K562 (cell line): ENCODE results near the gene ZNF648. TPM values are rescaled to one million over a fixed set of nuclear protein-coding genes. Genes with fewer than 3 reads are reported as not detected.

Source experiments
- ATAC-seq: fragments of 200-7000 bp; cut with Tn5 transposase; 3 replicates; pipeline ENCODE4 v1.9.1; 2020; ENCODE audit warnings: moderate library complexity
- BruUV-seq: library from RNA; stranded (reverse); fragments of 400-500 nt; replicated peaks from 2 replicates; lab custom pipeline; 2021; lab: Mats Ljungman, UMichigan
- CTCF ChIA-PET: fragments of 300-600 bp; formaldehyde crosslinking; extraction: SDS; loops from one replicate; lab custom pipeline; 2021; ENCODE audit warnings: low intra/inter-chr PET ratio; lab: Yijun Ruan, JAX
- POLR2A ChIA-PET: fragments of 300-600, 350-650 bp; sonication (Branson Sonifier 250); formaldehyde crosslinking; extraction: SDS; loops from one replicate; lab custom pipeline; 2021; ENCODE audit warnings: antibody characterized with exemption, inconsistent platforms; lab: Yijun Ruan, JAX
- DNase-seq, 4 experiments: peaks; one replicate each; pipeline versions ENCODE4 v3.0.0 to v3.0.0-alpha.2; 2011 to 2018; ENCODE audit warnings: low spot score in 3 of 4, mixed read lengths in 3 of 4; ENCODE audit errors: extremely low read depth in 1 of 4
- FAIRE-seq: peaks from 2 replicates; lab custom pipeline; 2011; peaks lifted over from hg19 to GRCh38; lab: Jason Lieb, UNC
- H2AFZ ChIP-seq: 2 replicates; pipeline ENCODE4 v1.6.0; 2011; ENCODE audit warnings: low read depth, low read length, control low read depth, inconsistent platforms
- H3K27ac ChIP-seq: fragments of 200-600 bp; 3 replicates; pipeline ENCODE4 v1.8.0; 2011; ENCODE audit warnings: low read depth, mild to moderate bottlenecking, control low read depth, inconsistent platforms, low read length, moderate library complexity, mixed read lengths; ENCODE audit errors: extremely low read depth
- H3K27me3 ChIP-seq, 2 experiments: fragments of 300-600 bp in 1 of 2; 2 replicates in 1 of 2; 3 replicates in 1 of 2; pipeline versions ENCODE4 v1.6.0 to v1.8.0; 2011; ENCODE audit warnings: inconsistent platforms in 2 of 2, low read length in 2 of 2, mild to moderate bottlenecking in 1 of 2, mixed read lengths in 1 of 2, moderate library complexity in 1 of 2; ENCODE audit not compliant: control insufficient read depth in 2 of 2, insufficient read depth in 2 of 2
- H3K36me3 ChIP-seq: fragments of 300-600 bp; 3 replicates; pipeline ENCODE4 v1.8.0; 2011; ENCODE audit warnings: mild to moderate bottlenecking, low read length, inconsistent platforms; ENCODE audit not compliant: control insufficient read depth, insufficient read depth
- H3K4me1 ChIP-seq, 2 experiments: fragments of 200-600 bp in 1 of 2; replicated peaks in 1 of 2; 2 replicates in 1 of 2; 3 replicates in 1 of 2; pipeline versions ENCODE4 v1.5.1 to v1.8.0; 2011; ENCODE audit warnings: inconsistent platforms in 2 of 2, low read length in 2 of 2, mild to moderate bottlenecking in 1 of 2, mixed read lengths in 1 of 2, moderate library complexity in 1 of 2; ENCODE audit not compliant: control insufficient read depth in 2 of 2, insufficient read depth in 2 of 2
- H3K4me2 ChIP-seq: 2 replicates; pipeline ENCODE4 v1.6.1; 2011; ENCODE audit warnings: low read length, control low read depth, inconsistent platforms, mixed read lengths; ENCODE audit not compliant: insufficient read depth
- H3K4me3 ChIP-seq: fragments of 200-600 bp; sonication (generic), shearing (Covaris generic); 2 replicates; pipeline ENCODE4 v1.5.1; 2016; ENCODE audit warnings: control low read depth, inconsistent platforms
- H3K79me2 ChIP-seq: fragments of 200-600 bp; 3 replicates; pipeline ENCODE4 v1.8.0; 2011; ENCODE audit warnings: low read length, inconsistent platforms; ENCODE audit not compliant: control insufficient read depth, insufficient read depth
- H3K9ac ChIP-seq, 2 experiments: 2 replicates each; pipeline versions ENCODE4 v1.6.0 to v1.6.1; 2011; ENCODE audit warnings: low read depth in 2 of 2, low read length in 2 of 2, control low read depth in 1 of 2, inconsistent platforms in 1 of 2, mild to moderate bottlenecking in 1 of 2, mixed read lengths in 1 of 2; ENCODE audit not compliant: insufficient read depth in 1 of 2
- H3K9me1 ChIP-seq: one replicate; pipeline ENCODE4 v1.6.0; 2011; ENCODE audit warnings: inconsistent platforms, mild to moderate bottlenecking, low read length, moderate library complexity; ENCODE audit not compliant: control insufficient read depth, insufficient read depth
- H3K9me3 ChIP-seq: replicated peaks from 2 replicates; pipeline ENCODE4 v1.5.1; 2011; ENCODE audit warnings: low read depth, low read length, inconsistent platforms; ENCODE audit not compliant: control insufficient read depth, insufficient read depth
- H4K20me1 ChIP-seq: replicated peaks from 2 replicates; pipeline ENCODE4 v1.6.1; 2011; ENCODE audit warnings: low read length, inconsistent platforms, mixed read lengths; ENCODE audit not compliant: control insufficient read depth, insufficient read depth
- ARHGAP35 ChIP-seq: fragments of 450-650 bp; IDR thresholded peaks from 2 replicates; pipeline ENCODE4 v1.6.1; 2018; ENCODE audit not compliant: partially characterized antibody
- ETV1 ChIP-seq: fragments of 450-650 bp; conservative IDR thresholded peaks from 2 replicates; pipeline ENCODE4 v1.6.1; 2016; ENCODE audit warnings: missing genetic modification characterization, control low read depth, low read depth, missing compliant biosample characterization
- FIP1L1 ChIP-seq: fragments of 200-400 bp; formaldehyde crosslinking; IDR thresholded peaks from 2 replicates; pipeline ENCODE4 v1.6.1; 2018; ENCODE audit warnings: mild to moderate bottlenecking, low read depth, low read length; ENCODE audit not compliant: poor library complexity, severe bottlenecking
- LEF1 ChIP-seq: fragments of 450-650 bp; IDR thresholded peaks from 2 replicates; pipeline ENCODE4 v1.6.1; 2016; ENCODE audit warnings: mild to moderate bottlenecking
- PCBP1 ChIP-seq: fragments of 200-400 bp; formaldehyde crosslinking; IDR thresholded peaks from 2 replicates; pipeline ENCODE4 v1.6.1; 2018; ENCODE audit warnings: mild to moderate bottlenecking, low read depth, low read length; ENCODE audit not compliant: poor library complexity, severe bottlenecking
- SAFB2 ChIP-seq: fragments of 200-400 bp; formaldehyde crosslinking; IDR thresholded peaks from 2 replicates; pipeline ENCODE4 v1.6.1; 2018; ENCODE audit warnings: borderline replicate concordance, low read length, low read depth, moderate library complexity; ENCODE audit not compliant: severe bottlenecking
- STAT5A ChIP-seq: IDR thresholded peaks from 2 replicates; pipeline ENCODE4 v1.6.1; 2012; ENCODE audit warnings: low read length, inconsistent platforms, borderline replicate concordance
- ZNF717 ChIP-seq: fragments of 250-450 bp; sonication (Bioruptor Pico); IDR thresholded peaks from 2 replicates; pipeline ENCODE4 v1.5.0; 2021
- in situ Hi-C: fragments of 300-500 bp; cut with MboI; formaldehyde crosslinking; loops from 4 replicates; pipeline ENCODE4 v1.15.0; 2018; ENCODE audit warnings: inconsistent platforms, mixed read lengths
- intact Hi-C: fragments of 100-400 bp; cut with micrococcal nuclease; formaldehyde crosslinking; loops from 2 replicates; pipeline ENCODE4 v1.14.2; 2022
- polyA plus RNA-seq, 8 experiments: library from polyadenylated mRNA; depleted of rRNA in 4 of 8; stranded (reverse) in 5 of 8; unstranded in 3 of 8; fragments of >200 nt; fragmentation: Nextera tagmentation in 2 of 8; fragmentation: Illumina TruSeq in 1 of 8; extraction: Ambion mirVana in 2 of 8; extraction: Trizol in 1 of 8; gene quantifications; 2 replicates each; pipeline versions ENCODE4 v1.2.1 to v1.2.3, GENCODE V29; 2011 to 2014; ENCODE audit warnings: inconsistent platforms in 1 of 8, missing spikeins in 1 of 8
- total RNA-seq, 7 experiments: library from RNA; depleted of rRNA in 6 of 7; stranded (reverse); fragments of >200 nt in 6 of 7; fragmentation: Illumina TruSeq in 2 of 7; extraction: Trizol in 2 of 7; gene quantifications; 2 replicates each; pipeline versions ENCODE4 v1.2.1 to v1.2.3, GENCODE V29; 2011 to 2021; ENCODE audit warnings: low replicate concordance in 1 of 7
- TF ChIP-seq, protein P1 (sequence below): fragments of 450-650 bp; IDR thresholded peaks from 2 replicates; pipeline ENCODE4 v1.6.1; 2016; ENCODE audit warnings: low read depth
- TF ChIP-seq, protein P2 (sequence below): sonication (generic); formaldehyde crosslinking; IDR thresholded peaks from 2 replicates; pipeline ENCODE4 v1.9.0; 2022; ENCODE audit warnings: mild to moderate bottlenecking, missing genetic modification reagents

Gene ZNF648
- total and polyA plus RNA-seq, 9 of the 15 experiments (the other 6 are each of a cell fraction or from before 2014, with no cell fraction given) = 0.06 to 0.27 (median 0.18) TPM; not detected in 2

DNA sequence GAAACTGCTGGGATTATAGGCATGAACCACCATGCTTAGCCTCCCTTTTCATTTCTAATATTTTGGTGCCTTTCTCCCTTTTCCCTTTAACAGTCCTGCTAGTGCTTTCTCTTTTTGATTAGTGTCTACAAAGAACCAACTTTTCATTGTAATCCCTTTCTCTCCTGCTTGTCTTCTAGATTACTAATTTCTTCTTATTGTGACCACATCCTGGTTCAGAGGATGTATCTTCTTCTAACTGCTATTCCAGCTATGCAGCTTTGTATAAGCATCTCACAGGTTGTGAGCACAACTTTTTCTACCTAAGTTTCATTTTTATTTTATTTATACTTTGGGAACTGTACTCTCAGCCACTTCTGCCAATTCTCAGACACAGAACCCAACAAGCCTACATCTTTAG lies 14.7 kb downstream of the ZNF648 start:
- no peak for DNase-seq
- no peaks in the 10 kb centered on the region for H3K36me3 ChIP-seq
- POLR2A ChIA-PET = no interaction called here

More for the DNA sequence above, 14.7 kb downstream of the ZNF648 start:
- Histone ChIP-seq H3K9me1 (no peaks in the 10 kb centered on the region), H3K4me3 (no peak overlapping the region), H3K9ac (no peak overlapping the region), H3K4me2 (no peak overlapping the region), H3K9me3 (no peaks in the 10 kb centered on the region), H3K79me2 (no peaks in the 10 kb centered on the region), H3K27ac (no peak overlapping the region), H3K27me3 (no peaks in the 10 kb centered on the region), H4K20me1 (no peaks in the 10 kb centered on the region), H3K4me1 (no peaks in the 10 kb centered on the region), H2AFZ (no peak overlapping the region)
- FAIRE-seq (no peak), ATAC-seq (no peak)
- CTCF ChIA-PET = no interaction called here
- TF ChIP-seq ARHGAP35 (no peak), ZNF717 (CRISPR knock-in tag) (no peak), LEF1 (no peak), ETV1 (no peak), PCBP1 (no peak), FIP1L1 (no peak), STAT5A (no peak), SAFB2 (no peak)
- TF ChIP-seq, protein P1, sequence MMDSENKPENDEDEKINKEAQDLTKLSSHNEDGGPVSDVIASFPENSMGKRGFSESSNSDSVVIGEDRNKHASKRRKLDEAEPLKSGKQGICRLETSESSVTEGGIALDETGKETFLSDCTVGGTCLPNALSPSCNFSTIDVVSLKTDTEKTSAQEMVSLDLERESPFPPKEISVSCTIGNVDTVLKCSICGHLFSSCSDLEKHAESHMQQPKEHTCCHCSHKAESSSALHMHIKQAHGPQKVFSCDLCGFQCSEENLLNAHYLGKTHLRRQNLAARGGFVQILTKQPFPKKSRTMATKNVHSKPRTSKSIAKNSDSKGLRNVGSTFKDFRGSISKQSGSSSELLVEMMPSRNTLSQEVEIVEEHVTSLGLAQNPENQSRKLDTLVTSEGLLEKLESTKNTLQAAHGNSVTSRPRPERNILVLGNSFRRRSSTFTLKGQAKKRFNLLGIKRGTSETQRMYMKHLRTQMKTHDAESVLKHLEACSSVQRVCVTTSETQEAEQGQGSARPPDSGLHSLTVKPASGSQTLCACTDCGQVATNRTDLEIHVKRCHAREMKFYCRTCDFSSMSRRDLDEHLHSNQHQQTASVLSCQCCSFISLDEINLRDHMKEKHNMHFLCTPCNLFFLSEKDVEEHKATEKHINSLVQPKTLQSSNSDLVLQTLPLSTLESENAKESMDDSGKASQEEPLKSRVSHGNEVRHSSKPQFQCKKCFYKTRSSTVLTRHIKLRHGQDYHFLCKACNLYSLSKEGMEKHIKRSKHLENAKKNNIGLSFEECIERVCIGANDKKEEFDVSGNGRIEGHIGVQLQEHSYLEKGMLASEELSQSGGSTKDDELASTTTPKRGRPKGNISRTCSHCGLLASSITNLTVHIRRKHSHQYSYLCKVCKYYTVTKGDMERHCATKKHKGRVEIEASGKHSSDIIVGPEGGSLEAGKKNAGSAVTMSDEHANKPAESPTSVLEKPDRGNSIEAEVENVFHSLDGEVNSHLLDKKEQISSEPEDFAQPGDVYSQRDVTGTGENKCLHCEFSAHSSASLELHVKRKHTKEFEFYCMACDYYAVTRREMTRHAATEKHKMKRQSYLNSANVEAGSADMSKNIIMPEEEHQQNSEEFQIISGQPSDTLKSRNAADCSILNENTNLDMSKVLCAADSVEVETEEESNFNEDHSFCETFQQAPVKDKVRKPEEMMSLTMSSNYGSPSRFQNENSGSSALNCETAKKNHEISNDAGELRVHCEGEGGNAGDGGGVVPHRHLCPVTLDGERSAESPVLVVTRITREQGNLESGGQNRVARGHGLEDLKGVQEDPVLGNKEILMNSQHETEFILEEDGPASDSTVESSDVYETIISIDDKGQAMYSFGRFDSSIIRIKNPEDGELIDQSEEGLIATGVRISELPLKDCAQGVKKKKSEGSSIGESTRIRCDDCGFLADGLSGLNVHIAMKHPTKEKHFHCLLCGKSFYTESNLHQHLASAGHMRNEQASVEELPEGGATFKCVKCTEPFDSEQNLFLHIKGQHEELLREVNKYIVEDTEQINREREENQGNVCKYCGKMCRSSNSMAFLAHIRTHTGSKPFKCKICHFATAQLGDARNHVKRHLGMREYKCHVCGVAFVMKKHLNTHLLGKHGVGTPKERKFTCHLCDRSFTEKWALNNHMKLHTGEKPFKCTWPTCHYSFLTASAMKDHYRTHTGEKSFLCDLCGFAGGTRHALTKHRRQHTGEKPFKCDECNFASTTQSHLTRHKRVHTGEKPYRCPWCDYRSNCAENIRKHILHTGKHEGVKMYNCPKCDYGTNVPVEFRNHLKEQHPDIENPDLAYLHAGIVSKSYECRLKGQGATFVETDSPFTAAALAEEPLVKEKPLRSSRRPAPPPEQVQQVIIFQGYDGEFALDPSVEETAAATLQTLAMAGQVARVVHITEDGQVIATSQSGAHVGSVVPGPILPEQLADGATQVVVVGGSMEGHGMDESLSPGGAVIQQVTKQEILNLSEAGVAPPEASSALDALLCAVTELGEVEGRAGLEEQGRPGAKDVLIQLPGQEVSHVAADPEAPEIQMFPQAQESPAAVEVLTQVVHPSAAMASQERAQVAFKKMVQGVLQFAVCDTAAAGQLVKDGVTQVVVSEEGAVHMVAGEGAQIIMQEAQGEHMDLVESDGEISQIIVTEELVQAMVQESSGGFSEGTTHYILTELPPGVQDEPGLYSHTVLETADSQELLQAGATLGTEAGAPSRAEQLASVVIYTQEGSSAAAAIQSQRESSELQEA = no peak
- TF ChIP-seq, protein P2, sequence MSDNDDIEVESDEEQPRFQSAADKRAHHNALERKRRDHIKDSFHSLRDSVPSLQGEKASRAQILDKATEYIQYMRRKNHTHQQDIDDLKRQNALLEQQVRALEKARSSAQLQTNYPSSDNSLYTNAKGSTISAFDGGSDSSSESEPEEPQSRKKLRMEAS = no peak
- in situ Hi-C loops (no loop called here), intact Hi-C loops (no loop called here)
- BruUV-seq = no TSS peak
